Tibial nerve (tissue), 4 donors: Measurements from ENCODE around the gene STAMBPL1. TPM values are rescaled to one million over a fixed set of nuclear protein-coding genes. Genes with fewer than 3 reads are reported as not detected.
"Not testable (repeated sequence)": the region's sequence is repeated elsewhere in the genome, so short reads cannot be mapped to it uniquely, and the experiment has no call there.

Experiments
- DNase-seq, 2 donors: peaks; one replicate each; pipeline ENCODE4 v3.0.0-alpha.2; 2019; ENCODE audit warnings: low spot score in 2 of 2
- H3K27ac ChIP-seq, 4 donors: fragments of 200-600 bp; sonication (generic) in 3 of 4; one replicate each; pipeline ENCODE4 v1.5.1; 2017 to 2019; ENCODE audit warnings: mild to moderate bottlenecking in 1 of 4
- H3K27me3 ChIP-seq, 2 donors: fragments of 200-600 bp; sonication (generic) in 1 of 2; one replicate each; pipeline versions ENCODE4 v1.5.1 to v1.6.0; 2017 to 2019
- H3K36me3 ChIP-seq, 3 donors: fragments of 200-600 bp; sonication (generic); one replicate each; pipeline ENCODE4 v1.5.1; 2018 to 2019
- H3K4me1 ChIP-seq, 4 donors: fragments of 200-600 bp; sonication (generic) in 3 of 4; one replicate each; pipeline ENCODE4 v1.5.1; 2017 to 2019
- H3K4me3 ChIP-seq, 4 donors: fragments of 200-600 bp; sonication (generic) in 3 of 4; one replicate each; pipeline ENCODE4 v1.5.1; 2017 to 2019; ENCODE audit warnings: mild to moderate bottlenecking in 1 of 4, moderate library complexity in 1 of 4
- H3K9me3 ChIP-seq, 4 donors: fragments of 200-600 bp; sonication (generic) in 3 of 4; one replicate each; pipeline ENCODE4 v1.5.1; 2017 to 2019
- CTCF ChIP-seq, 5 experiments: fragments of 200-600 bp in 3 of 5; fragments of 450-650 bp in 2 of 5; sonication (generic) in 3 of 5; IDR thresholded peaks; one replicate each; pipeline ENCODE4 v1.5.1; 2016 to 2019; ENCODE audit warnings: antibody characterized with exemption in 5 of 5, mild to moderate bottlenecking in 3 of 5, moderate library complexity in 2 of 5
- EP300 ChIP-seq, 2 donors: sonication (generic); formaldehyde crosslinking; IDR thresholded peaks; one replicate each; pipeline ENCODE4 v1.6.1; 2017; ENCODE audit warnings: antibody characterized with exemption in 2 of 2, mild to moderate bottlenecking in 1 of 2
- POLR2A ChIP-seq, 2 donors: fragments of 450-650 bp; IDR thresholded peaks; one replicate each; pipeline ENCODE4 v1.6.1; 2017; ENCODE audit warnings: antibody characterized with exemption in 2 of 2, mild to moderate bottlenecking in 2 of 2, moderate library complexity in 2 of 2
- WGBS, 2 donors: methylation state at CpG; one replicate each; pipeline ENCODE4 v1.1.5; 2018; 5-methylcytosine and 5-hydroxymethylcytosine counted together
- total RNA-seq, 4 donors: library from RNA; depleted of rRNA; stranded (reverse); fragments of >200 nt; gene quantifications; one replicate each; pipeline ENCODE4 v1.1.0, GENCODE V29; 2016

The STAMBPL1 gene
- total RNA-seq, 4 donors from 2014 or later: 14.2 to 34.5 (median 25.5) TPM

- H3K4me3 ChIP-seq: no peak overlapping the region
- H3K4me1 ChIP-seq: peaks cover 0 to 39% (median 8%) of the 10 kb centered on the region in 4 donors
- H3K9me3 ChIP-seq: no peaks in the 10 kb centered on the region
- H3K27ac ChIP-seq: no peak overlapping the region
- no peaks in the 10 kb centered on the region for H3K36me3 ChIP-seq
- DNase-seq: no peak
- no peaks in the 10 kb centered on the region for H3K27me3 ChIP-seq
- TF ChIP-seq CTCF (IDR thresholded peaks at IDR 0.05) (no peak), POLR2A (IDR thresholded peaks at IDR 0.05) (no peak), EP300 (IDR thresholded peaks at IDR 0.05) (no peak)
These were observed 43.5 kb downstream of the STAMBPL1 start for GRCh38 chr10:88923520-88923919.

- Histone ChIP-seq H3K27ac (peak overlapping the region in 3 of 4 donors; percentile 47 to 69 (median 64)), H3K27me3 (no peaks in the 10 kb centered on the region), H3K9me3 (no peaks in the 10 kb centered on the region), H3K4me3 (peak overlapping the region in 1 of 4 donors; percentile 14), H3K36me3 (no peaks in the 10 kb centered on the region), H3K4me1 (peaks cover 0 to 27% (median 7%) of the 10 kb centered on the region in 4 donors)
- 12 to 16% methylated on average over 6 of the region's 6 CpGs for WGBS, 2 donors
- DNase-seq: peak in 1 of 2 donors; percentile 57
- peak in 1 of 2 donors; percentile 9 for TF ChIP-seq POLR2A (IDR thresholded peaks at IDR 0.05)
- TF ChIP-seq CTCF (IDR thresholded peaks at IDR 0.05): peak in 1 of 5 experiments; percentile 6
- peak in 1 of 2 donors; percentile 91 for TF ChIP-seq EP300 (IDR thresholded peaks at IDR 0.05)
These were observed 46.7 kb downstream of the STAMBPL1 start for GRCh38 chr10:88926566-88927415.

GRCh38 chr10:88927416-88927690 lies 47.3 kb downstream of the STAMBPL1 start:
- H3K4me1 ChIP-seq: peaks cover 0 to 29% (median 10%) of the 10 kb centered on the region in 4 donors
- TF ChIP-seq EP300 (IDR thresholded peaks at IDR 0.05): no peak
- no peak for TF ChIP-seq CTCF (IDR thresholded peaks at IDR 0.05)
- no peak for TF ChIP-seq POLR2A (IDR thresholded peaks at IDR 0.05)
- no peak for DNase-seq
- H3K9me3 ChIP-seq: no peaks in the 10 kb centered on the region
- 64 to 65% methylated on average over 2 of the region's 2 CpGs for WGBS, 2 donors
- H3K4me3 ChIP-seq: no peak overlapping the region
- no peaks in the 10 kb centered on the region for H3K27me3 ChIP-seq
- H3K36me3 ChIP-seq: no peaks in the 10 kb centered on the region
- H3K27ac ChIP-seq: peak overlapping the region in 2 of 4 donors; percentile 53 to 69

- Histone ChIP-seq H3K4me3 (no peak overlapping the region), H3K27ac (no peak overlapping the region), H3K27me3 (no peaks in the 10 kb centered on the region), H3K9me3 (no peaks in the 10 kb centered on the region), H3K4me1 (peaks cover 0 to 32% (median 12%) of the 10 kb centered on the region in 4 donors), H3K36me3 (no peaks in the 10 kb centered on the region)
- DNase-seq: no peak
- TF ChIP-seq POLR2A (IDR thresholded peaks at IDR 0.05): no peak
- TF ChIP-seq EP300 (IDR thresholded peaks at IDR 0.05): no peak
- TF ChIP-seq CTCF (IDR thresholded peaks at IDR 0.05): no peak
- WGBS, 2 donors: 71 to 74% methylated on average over 2 of the region's 2 CpGs
These were observed 48.2 kb downstream of the STAMBPL1 start for GRCh38 chr10:88928254-88928653.

- Histone ChIP-seq H3K36me3 (no peaks in the 10 kb centered on the region), H3K4me1 (peaks cover 0 to 32% (median 13%) of the 10 kb centered on the region in 4 donors), H3K9me3 (no peaks in the 10 kb centered on the region), H3K27me3 (no peaks in the 10 kb centered on the region), H3K27ac (no peak overlapping the region), H3K4me3 (no peak overlapping the region)
- TF ChIP-seq EP300 (IDR thresholded peaks at IDR 0.05): no peak
- TF ChIP-seq POLR2A (IDR thresholded peaks at IDR 0.05): no peak
- TF ChIP-seq CTCF (IDR thresholded peaks at IDR 0.05): no peak
- 69 to 82% methylated on average over 1 of the region's 1 CpG for WGBS, 2 donors
- DNase-seq: no peak
These were observed 51.5 kb downstream of the STAMBPL1 start for GRCh38 chr10:88931548-88931947.

GRCh38 chr10:88932029-88932428 lies 52.0 kb downstream of the STAMBPL1 start:
- peak overlapping the region in 1 of 4 donors; percentile 16 for H3K27ac ChIP-seq
- not testable (repeated sequence) for H3K4me3 ChIP-seq

More at GRCh38 chr10:88932029-88932428, 52.0 kb downstream of the STAMBPL1 start:
- H3K27me3 ChIP-seq, DNase-seq, H3K36me3 ChIP-seq, H3K9me3 ChIP-seq: not testable (repeated sequence)
- 91 to 93% methylated on average over 5 of the region's 5 CpGs for WGBS, 2 donors
- H3K4me1 ChIP-seq: peaks cover 0 to 29% (median 13%) of the 10 kb centered on the region in 4 donors
